ENCODE results near the gene ARL6. TPM values are rescaled to one million over a fixed set of nuclear protein-coding genes. Genes with fewer than 3 reads are reported as not detected.

The ARL6 gene
- total and polyA plus RNA-seq, 2 of the 8 experiments (the other 6 are each of a cell fraction or from before 2014, with no cell fraction given), result 1.8 to 12.0 TPM

- Histone ChIP-seq H2BK120ac (replicated peaks; ENCODE audit: low read depth, low read length) (no peak overlapping the region), H2AK5ac (ENCODE audit: low read depth, low read length) (no peak overlapping the region), H3K27me3 (replicated peaks in 1 of 4; ENCODE audit: control insufficient read depth in 3 of 4, extremely low read depth in 1 of 4, insufficient read depth in 3 of 4, low read length in 3 of 4) (peaks cover 0 to 22% (median 9%) of the 10 kb centered on the region in 4 experiments; a peak in 5 of 7 replicates), H3K9ac (replicated peaks in 1 of 4; ENCODE audit: extremely low read depth in 1 of 4, low read depth in 3 of 4, low read length in 3 of 4) (no peak overlapping the region), H3K23ac (ENCODE audit: insufficient read length) (no peak overlapping the region), H3K79me1 (ENCODE audit: low read depth, low read length) (no peaks in the 10 kb centered on the region), H2BK12ac (ENCODE audit: low read depth, low read length) (no peak overlapping the region), H2BK20ac (ENCODE audit: low read length) (no peak overlapping the region), H3K27ac (ENCODE audit: low read depth, low read length) (no peak overlapping the region), H3K79me2 (ENCODE audit: control insufficient read depth in 1 of 2, insufficient read depth in 2 of 2, low read length in 2 of 2) (0 out of 4 replicates have a peak, but pooled peaks cover 0 to 12% of the 10 kb centered on the region in 2 experiments), H3K18ac (ENCODE audit: extremely low read depth, low read length) (no peak overlapping the region), H3K4ac (replicated peaks; ENCODE audit: insufficient read length, low read depth, low read length) (no peak overlapping the region), H3K36me3 (ENCODE audit: control insufficient read depth in 2 of 4, insufficient read depth in 4 of 4, low read length in 3 of 4) (no peaks in the 10 kb centered on the region), H2AFZ (ENCODE audit: low read length) (no peak overlapping the region), H3K4me3 (ENCODE audit: extremely low read depth in 1 of 4, insufficient read depth in 2 of 4, low read depth in 3 of 4, low read length in 4 of 4) (no peak overlapping the region), H4K5ac (ENCODE audit: insufficient read length, low read depth, low read length) (no peak overlapping the region), H4K20me1 (replicated peaks in 1 of 2; ENCODE audit: control insufficient read depth in 1 of 2, insufficient read depth in 2 of 2, low read length in 2 of 2) (peaks cover 0 to 1% of the 10 kb centered on the region in 2 experiments), H3K4me2 (ENCODE audit: insufficient read depth in 1 of 2, low read depth in 2 of 2, low read length in 2 of 2) (no peak overlapping the region), H3K14ac (ENCODE audit: insufficient read length) (no peak overlapping the region), H3K56ac (replicated peaks; ENCODE audit: insufficient read length, low read depth, low read length) (no peak overlapping the region), H4K91ac (replicated peaks; ENCODE audit: insufficient read length, low read length) (no peak overlapping the region), H3K9me3 (ENCODE audit: insufficient read depth in 2 of 2, low read depth in 1 of 2, low read length in 1 of 2) (no peaks in the 10 kb centered on the region), H4K8ac (ENCODE audit: extremely low read depth, insufficient read depth, low read length) (no peak overlapping the region), H3K23me2 (ENCODE audit: low read depth, low read length) (peaks cover 3% of the 10 kb centered on the region), H3K4me1 (replicated peaks in 1 of 4; ENCODE audit: control insufficient read depth in 3 of 4, insufficient read depth in 4 of 4, low read length in 3 of 4) (no peaks in the 10 kb centered on the region), H2BK5ac (ENCODE audit: low read depth, low read length) (no peak overlapping the region), H2BK15ac (ENCODE audit: low read length) (no peak overlapping the region)
- 90% methylated on average over 1 of the region's 1 CpG; no CpG with 5 or more reads in 1 of the 2 experiments for WGBS, 2 experiments (ENCODE audit: extremely low coverage in 1 of 2, insufficient coverage in 1 of 2, insufficient read length in 1 of 2, insufficient replicate concordance in 2 of 2, low coverage in 1 of 2, low lambda C conversion rate in 2 of 2, missing lambda C conversion rate in 1 of 2)
- ChIA-PET CTCF (ENCODE audit: partially characterized antibody) (interaction anchor here (0.5 kb wide), 1 partner anchor 513 kb away, joined by 3 read pairs; no protein-coding TSS in a partner anchor), POLR2A (ENCODE audit: partially characterized antibody) (no interaction called here)
- FAIRE-seq (no peak), DNase-seq (ENCODE audit: low read depth in 1 of 2, low spot score in 2 of 2) (no peak)
- TF ChIP-seq YY1 (IDR thresholded peaks at IDR 0.05; ENCODE audit: low read depth, low read length) (no peak), ATF2 (IDR thresholded peaks at IDR 0.05; ENCODE audit: low read length) (no peak), USF2 (IDR thresholded peaks at IDR 0.05; ENCODE audit: low read length) (no peak), TAF7 (optimal IDR thresholded peaks at IDR 0.05; ENCODE audit: borderline replicate concordance, low read depth, low read length) (no peak), POU5F1 (IDR thresholded peaks at IDR 0.05; ENCODE audit: low read depth, low read length) (no peak), TCF12 (IDR thresholded peaks at IDR 0.05; ENCODE audit: low read depth, low read length) (no peak), PHF8 (conservative IDR thresholded peaks at IDR 0.05; ENCODE audit: low read depth, low read length) (no peak), CHD2 (IDR thresholded peaks at IDR 0.05; ENCODE audit: low read length) (no peak), RFX5 (IDR thresholded peaks at IDR 0.05; ENCODE audit: borderline replicate concordance, low read depth, low read length) (no peak), SRF (IDR thresholded peaks at IDR 0.05; ENCODE audit: low read depth, low read length) (no peak)
Measured at GRCh38 chr3:97825101-97825500, 60.5 kb downstream of the ARL6 start.

Measured in H1 (cell line).